Activated naive CD4-positive, alpha-beta T cell (primary cell): ENCODE data around the gene CIDEB.

Experiments
- DNase-seq, 4 experiments: peaks; one replicate each; lab custom pipeline; 2025; lab: John Stamatoyannopoulos, UW

CIDEB gene

GRCh38 chr14:24269910-24270536, 37.8 kb downstream of the CIDEB start:
- DNase-seq, result no peak

- no peak for DNase-seq
Observed at GRCh38 chr14:24269368-24269767, 38.4 kb downstream of the CIDEB start.

- DNase-seq, result no peak
Observed at GRCh38 chr14:24268225-24268624, 39.6 kb downstream of the CIDEB start.

- DNase-seq, result no peak
Observed at GRCh38 chr14:24267516-24267915, 40.3 kb downstream of the CIDEB start.

GRCh38 chr14:24266344-24267244, 41.2 kb downstream of the CIDEB start:
- DNase-seq, result no peak

GRCh38 chr14:24264298-24264697, 43.5 kb downstream of the CIDEB start:
- no peak for DNase-seq

GRCh38 chr14:24263848-24264247, 43.9 kb downstream of the CIDEB start:
- DNase-seq, result no peak

- no peak for DNase-seq
Observed at GRCh38 chr14:24262821-24263733, 44.7 kb downstream of the CIDEB start, which contains the start of gene TGM1. Gene TGM1 (minus strand): TSS chr14:24263177. CDS start chr14:24262352, 825 bp downstream.

- no peak for DNase-seq
Observed at GRCh38 chr14:24261969-24262327, 45.8 kb downstream of the CIDEB start.

GRCh38 chr14:24261256-24261968, 46.4 kb downstream of the CIDEB start:
- no peak for DNase-seq

GRCh38 chr14:24260780-24261157, 47.0 kb downstream of the CIDEB start:
- DNase-seq, result no peak

GRCh38 chr14:24260026-24260779, 47.6 kb downstream of the CIDEB start:
- DNase-seq, result no peak

- no peak for DNase-seq
Observed at GRCh38 chr14:24259282-24260025, 48.3 kb downstream of the CIDEB start.

- DNase-seq, result no peak
Observed at GRCh38 chr14:24258548-24259265, 49.1 kb downstream of the CIDEB start.

GRCh38 chr14:24258119-24258518, 49.7 kb downstream of the CIDEB start:
- no peak for DNase-seq

GRCh38 chr14:24256960-24257359, 50.8 kb downstream of the CIDEB start:
- DNase-seq, result no peak

- no peak for DNase-seq
Observed at GRCh38 chr14:24255931-24256711, 51.7 kb downstream of the CIDEB start.

- no peak for DNase-seq
Observed at GRCh38 chr14:24255438-24255837, 52.3 kb downstream of the CIDEB start.
